Stromal cell of bone marrow (primary cell): ENCODE data around the gene ZNF155.
"Not testable (repeated sequence)": the region's sequence is repeated elsewhere in the genome, so short reads cannot be mapped to it uniquely, and the experiment has no call there.

Source experiments
- DNase-seq: peaks from one replicate; pipeline ENCODE4 v3.0.0-alpha.2; 2012; ENCODE audit warnings: low read depth

The ZNF155 gene

DNA sequence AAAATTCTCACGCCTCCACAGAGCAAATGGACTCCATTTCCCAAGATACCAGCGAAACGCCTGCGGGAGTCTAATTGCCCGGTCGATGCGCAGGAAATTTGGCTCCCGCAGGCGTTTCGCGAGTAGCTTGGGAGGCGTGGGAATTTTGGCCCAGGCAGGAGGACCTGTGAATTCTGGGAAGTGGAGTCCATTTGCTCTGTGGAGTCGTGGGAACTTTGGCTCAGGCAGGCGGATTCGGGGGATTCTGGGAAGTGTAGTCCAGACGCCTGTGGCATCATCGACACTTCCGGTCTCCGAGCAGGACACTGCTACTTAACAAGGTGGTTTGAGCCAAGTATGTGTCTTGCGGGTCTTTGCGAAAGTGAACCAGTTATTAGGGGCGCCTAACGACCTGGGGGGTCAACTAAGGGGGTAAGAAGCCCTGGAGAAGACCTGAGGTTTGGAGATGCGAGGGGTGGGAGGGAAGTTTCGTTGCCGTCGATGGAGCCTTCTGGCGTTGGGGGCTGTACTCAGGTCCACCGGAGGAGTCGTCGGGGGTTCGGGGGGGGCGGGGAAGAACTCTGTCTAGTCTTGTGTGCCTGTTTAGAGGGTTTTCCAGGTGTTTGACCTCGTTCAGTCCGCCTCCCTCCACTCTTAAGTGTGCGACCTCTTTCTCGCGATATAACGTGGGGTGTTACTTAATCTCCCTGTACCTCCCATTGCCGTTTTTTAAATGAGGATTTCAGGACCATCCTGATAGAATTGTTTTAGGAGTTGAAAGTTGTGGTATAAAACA lies at the start of gene ZNF155:
TSS of gene ZNF155 (plus strand) at position 277 of the 775 bp plus-strand sequence. CDS start 4,356 bp downstream, outside the sequence.
- peak; percentile 98 for DNase-seq

DNA sequence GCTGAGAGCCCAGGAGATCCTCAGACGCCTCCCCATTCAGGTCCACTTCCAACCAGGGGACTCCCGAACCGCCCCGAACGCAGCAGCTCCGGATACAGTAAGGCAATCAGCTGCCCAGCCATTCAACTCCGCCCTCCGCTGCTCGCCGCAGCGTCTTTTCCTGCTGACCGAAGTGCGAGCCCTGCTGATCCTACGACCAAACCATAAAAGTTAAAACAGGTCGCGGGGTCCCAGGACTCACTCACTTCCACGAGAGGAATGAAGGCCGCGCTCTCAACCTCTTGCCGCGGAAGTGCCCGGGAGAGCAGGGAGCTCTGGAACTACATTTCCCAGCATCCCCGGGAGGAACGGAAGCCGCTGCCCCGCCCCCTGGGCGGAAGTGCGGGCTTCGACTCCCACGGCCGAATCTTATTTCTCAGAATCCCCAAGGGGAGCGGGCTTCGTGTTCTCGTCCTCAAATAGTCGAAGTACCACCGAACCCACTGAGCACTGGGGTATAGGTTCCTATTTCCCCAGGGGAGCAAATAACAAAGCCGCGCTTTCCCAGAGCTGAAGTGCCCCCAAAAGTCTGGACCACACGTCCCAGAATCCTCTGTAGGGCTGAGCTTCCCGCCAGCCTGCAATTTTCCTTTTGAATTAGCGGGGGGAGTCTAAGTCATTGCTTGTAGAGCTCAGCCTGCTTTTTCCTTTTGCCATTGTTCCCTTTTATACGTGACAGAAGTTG lies 48.8 kb upstream of the ZNF155 start, which contains the start of gene ZNF45:
TSS of gene ZNF45 (minus strand) at position 298 of the 724 bp plus-strand sequence. CDS start 13,097 bp downstream, outside the sequence.
- DNase-seq = peak; percentile 85

GRCh38 chr19:43936188-43936587 lies 47.8 kb upstream of the ZNF155 start:
- DNase-seq = no peak

DNA sequence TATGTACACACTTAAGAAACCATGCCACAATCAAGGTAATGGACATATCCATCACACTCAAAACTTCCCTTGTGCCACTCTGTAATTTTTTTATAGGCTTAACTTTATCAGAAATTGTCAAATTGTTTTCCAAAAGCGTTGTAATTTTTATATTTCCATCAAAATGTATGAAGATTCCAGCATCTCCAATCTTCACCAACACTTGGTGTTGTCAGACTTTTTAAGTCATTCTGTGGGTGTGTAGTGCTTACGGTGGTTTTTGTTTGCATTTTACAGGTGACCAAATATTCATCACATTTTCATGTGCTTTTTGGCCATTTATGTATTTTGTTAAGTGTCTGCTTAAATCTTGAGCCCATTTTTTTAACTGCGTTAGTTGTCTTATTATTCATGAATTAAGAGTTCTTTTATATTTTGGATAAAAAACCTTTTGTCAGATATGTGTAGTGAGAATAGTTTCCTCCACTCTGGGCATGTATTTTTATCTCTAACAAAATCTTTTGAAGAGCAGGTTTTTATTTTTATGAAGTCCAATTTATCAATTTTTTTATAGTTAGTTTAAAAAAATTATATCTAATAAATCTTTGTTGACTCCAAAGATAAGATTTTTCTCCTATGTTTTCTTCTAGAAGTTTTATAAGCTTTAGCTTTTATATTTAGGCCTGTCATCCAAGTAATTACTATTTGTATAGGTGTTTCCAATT lies 44.3 kb upstream of the ZNF155 start:
- no peak for DNase-seq

- DNase-seq = no peak
Observed at GRCh38 chr19:43940719-43941118, 43.3 kb upstream of the ZNF155 start.

DNA sequence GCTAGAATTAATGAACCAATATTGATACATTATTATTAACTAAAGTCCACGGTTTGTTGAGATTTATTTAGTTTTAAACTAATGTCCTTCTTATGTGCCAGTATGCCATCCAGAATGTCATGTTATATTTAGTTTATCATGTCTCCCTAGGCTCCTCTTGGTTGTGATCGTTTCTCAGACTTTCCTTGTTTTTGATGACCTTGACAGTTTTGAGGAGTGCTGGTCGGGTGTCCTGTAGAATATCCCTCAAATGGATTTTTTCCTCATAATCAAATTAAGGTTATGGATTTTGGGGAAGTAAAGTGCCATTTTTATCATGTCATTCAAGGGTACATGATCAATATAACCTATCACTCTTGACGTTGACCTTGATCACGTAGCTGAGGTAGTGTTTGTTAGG lies 42.8 kb upstream of the ZNF155 start:
- DNase-seq = no peak

DNA sequence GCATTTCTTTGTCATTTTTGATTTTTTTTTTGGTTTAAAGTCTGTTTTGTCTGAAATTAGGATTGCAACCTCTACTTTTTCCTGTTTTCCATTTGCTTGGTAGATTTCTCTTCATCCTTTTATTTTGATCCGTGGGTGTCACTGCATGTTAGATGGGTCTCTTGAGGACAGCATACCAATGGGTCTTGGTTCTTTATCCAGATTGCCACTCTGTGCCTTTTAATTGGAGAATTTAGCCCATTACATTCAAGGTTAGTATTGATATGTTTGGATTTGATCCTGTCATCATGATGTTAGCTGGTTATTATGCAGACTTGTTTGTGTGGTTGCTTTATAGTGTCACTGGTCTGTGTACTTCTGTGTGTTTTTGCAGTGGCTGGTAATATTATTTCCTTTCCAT lies 36.6 kb upstream of the ZNF155 start:
- not testable (repeated sequence) for DNase-seq

- not testable (repeated sequence) for DNase-seq
Observed at GRCh38 chr19:43949803-43950202, 34.2 kb upstream of the ZNF155 start.

GRCh38 chr19:43950834-43951645 lies 32.9 kb upstream of the ZNF155 start, which contains the start of gene ZNF221:
TSS of gene ZNF221 (plus strand) at chr19:43951228. CDS start at chr19:43962727, 11,499 bp downstream.
- peak; percentile 98 for DNase-seq

GRCh38 chr19:43956827-43957226 lies 27.2 kb upstream of the ZNF155 start:
- no peak for DNase-seq

DNA sequence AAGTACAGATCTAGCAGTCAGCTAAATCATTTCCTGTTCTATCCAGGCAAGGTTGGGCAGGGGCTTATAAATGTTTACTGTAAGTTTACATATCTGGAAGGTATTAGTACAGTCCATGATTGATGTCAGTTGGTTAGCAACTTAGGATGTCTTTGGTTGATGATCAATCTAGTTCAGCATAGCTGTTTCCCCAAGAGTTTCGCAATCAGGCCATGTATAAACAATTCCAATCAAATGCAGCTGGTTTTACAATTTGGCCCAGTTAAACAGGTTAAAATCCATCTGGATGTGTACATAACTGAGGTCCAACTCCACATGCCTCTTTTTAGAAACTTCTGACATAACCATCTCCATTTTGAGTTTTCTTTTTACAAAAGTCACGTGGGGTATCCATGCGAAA lies 26.1 kb upstream of the ZNF155 start:
- peak; percentile 27 for DNase-seq

- no peak for DNase-seq
Observed at GRCh38 chr19:43960411-43960810, 23.6 kb upstream of the ZNF155 start.

- no peak for DNase-seq
Observed at GRCh38 chr19:43966079-43966694, 17.8 kb upstream of the ZNF155 start.

- no peak for DNase-seq
Observed at GRCh38 chr19:43976732-43977131, 7.3 kb upstream of the ZNF155 start.

DNA sequence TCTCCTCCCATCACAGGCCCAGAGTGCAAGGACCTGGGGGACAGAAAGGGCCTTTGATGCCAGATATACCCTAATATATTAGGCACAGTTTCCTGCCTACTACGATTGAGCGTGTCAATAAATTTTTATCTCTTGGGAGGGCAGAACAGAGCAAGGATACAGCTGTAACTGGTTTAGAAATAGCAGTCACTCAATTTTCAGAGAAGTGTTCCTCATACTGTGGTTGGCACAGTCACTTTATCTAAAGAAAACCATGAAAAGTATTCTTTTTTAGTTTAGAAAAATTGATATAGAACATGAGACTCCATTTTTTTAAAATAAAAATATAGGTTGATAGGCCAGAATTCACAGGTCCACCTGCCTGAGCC lies 460 bp upstream of the ZNF155 start:
- no peak for DNase-seq

DNA sequence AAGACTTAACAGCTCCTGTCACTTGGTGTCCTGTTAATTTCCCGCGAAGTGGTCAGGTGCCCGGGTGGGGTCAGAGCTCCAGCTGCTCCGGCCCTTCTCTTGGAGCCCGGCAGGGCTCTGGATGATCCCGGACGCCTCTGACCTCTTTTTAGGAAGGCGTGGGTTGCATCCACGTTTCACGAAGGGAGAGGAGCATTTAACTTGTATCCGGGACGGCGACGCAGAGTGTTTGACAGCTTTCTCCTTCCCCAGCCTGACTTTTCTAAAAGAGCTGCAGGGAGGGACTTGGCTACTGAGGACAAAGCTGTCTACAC lies 656 bp downstream of the ZNF155 start:
- DNase-seq = no peak

DNA sequence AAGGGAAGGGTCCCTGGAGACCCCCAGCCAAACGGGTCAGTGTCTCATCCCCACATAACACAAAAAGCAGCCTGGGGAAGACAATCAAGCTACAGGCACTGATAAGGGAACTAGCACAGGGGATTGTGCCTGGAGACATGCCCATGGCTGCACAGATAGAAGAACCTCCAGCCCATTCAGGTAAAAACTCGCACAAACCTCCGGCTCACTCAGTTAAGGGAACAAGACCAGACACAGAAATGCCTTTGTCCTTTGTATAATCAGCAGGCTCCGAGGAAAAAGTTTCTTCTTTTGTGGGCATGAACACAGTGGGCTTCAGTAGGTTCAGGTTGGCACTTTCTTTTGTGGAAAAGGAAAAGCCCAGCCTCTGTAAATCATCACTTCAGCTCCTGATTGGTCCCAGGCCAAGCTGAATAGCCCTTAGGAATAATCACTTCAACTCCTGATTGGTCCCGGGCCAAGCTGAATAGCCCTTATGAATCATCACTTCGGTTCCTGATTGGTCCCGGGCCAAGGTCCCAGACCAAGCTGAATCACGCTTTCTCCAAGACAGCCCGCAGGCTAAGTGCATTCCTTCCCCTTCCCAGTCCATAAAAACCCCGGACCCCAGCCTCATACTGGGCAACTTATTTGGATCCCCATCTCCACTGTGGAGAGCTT lies 13.8 kb downstream of the ZNF155 start:
- DNase-seq = peak; percentile 39

GRCh38 chr19:44002212-44002565 lies 18.2 kb downstream of the ZNF155 start:
- DNase-seq = no peak

DNA sequence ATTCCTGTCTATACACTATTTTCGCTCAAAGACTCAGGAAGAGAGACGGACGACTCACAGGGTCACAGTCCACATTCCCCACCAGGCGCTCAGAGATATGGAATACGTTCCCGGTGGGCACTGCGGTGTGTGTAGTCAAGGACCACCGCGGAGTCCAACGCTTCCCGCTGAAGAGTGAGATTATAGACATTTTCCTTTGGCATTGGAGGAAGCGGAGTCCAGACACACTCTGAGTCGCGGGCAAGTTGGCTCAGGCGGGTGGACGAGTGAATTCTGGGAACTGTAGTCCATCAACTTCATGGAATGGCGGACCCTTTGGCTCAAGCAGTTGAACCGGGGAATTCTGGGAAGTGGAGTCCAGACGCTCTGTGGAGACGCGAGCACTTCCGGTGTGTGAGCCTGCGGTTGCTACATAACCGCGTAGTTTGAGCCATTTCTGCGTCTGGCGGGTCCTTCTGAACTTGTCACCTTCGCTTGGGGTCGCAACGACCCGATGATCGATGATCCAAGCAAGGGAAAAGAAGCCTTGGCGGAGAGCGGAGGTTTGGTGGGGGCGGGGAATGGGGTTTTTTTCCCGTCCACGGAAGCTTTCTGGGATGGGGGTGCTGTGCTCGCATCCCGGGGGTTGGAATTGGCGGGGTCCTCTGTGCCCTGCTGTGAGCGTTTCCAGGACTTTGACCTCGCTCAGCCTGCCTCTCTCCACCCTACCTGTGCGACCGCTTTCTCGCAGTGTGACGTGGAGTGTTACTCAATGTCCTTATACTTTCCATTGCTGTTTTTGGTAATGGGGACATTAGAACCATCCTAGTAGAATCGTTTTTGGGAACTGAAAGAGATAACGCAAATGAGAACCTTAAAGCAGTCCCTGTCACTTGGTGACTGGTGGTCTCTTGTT lies 18.8 kb downstream of the ZNF155 start, which contains the start of gene ZNF230:
TSS of gene ZNF230 (plus strand) at position 392 of the 895 bp plus-strand sequence. CDS start 4,122 bp downstream, outside the sequence.
- DNase-seq = peak; percentile 97
